Spinal cord (tissue), 10 donors: Measurements from ENCODE around the gene BCAS3. TPM values are rescaled to one million over a fixed set of nuclear protein-coding genes. Genes with fewer than 3 reads are reported as not detected.
"Not testable (repeated sequence)": the region's sequence is repeated elsewhere in the genome, so short reads cannot be mapped to it uniquely, and the experiment has no call there.

Source experiments
- DNase-seq, 6 donors: peaks; one replicate each; pipeline versions ENCODE4 v3.0.0 to v3.0.0-alpha.2; 2013 to 2015; ENCODE audit warnings: low spot score in 6 of 6, low read depth in 4 of 6
- H3K27ac ChIP-seq: one replicate; pipeline ENCODE4 v1.5.1; 2013; ENCODE audit warnings: low read depth, low read length, control low read depth
- H3K27me3 ChIP-seq: one replicate; pipeline ENCODE4 v1.6.1; 2013; ENCODE audit warnings: low read length; ENCODE audit not compliant: control insufficient read depth, insufficient read depth
- H3K36me3 ChIP-seq: one replicate; pipeline ENCODE4 v1.6.1; 2013; ENCODE audit warnings: low read length; ENCODE audit not compliant: control insufficient read depth, insufficient read depth
- H3K4me1 ChIP-seq: one replicate; pipeline ENCODE4 v1.6.1; 2013; ENCODE audit warnings: low read length; ENCODE audit not compliant: control insufficient read depth, insufficient read depth
- H3K4me3 ChIP-seq: one replicate; pipeline ENCODE4 v1.5.1; 2013; ENCODE audit warnings: low read depth, low read length, control low read depth
- H3K9me3 ChIP-seq: one replicate; pipeline ENCODE4 v1.6.1; 2013; ENCODE audit warnings: low read length; ENCODE audit not compliant: control insufficient read depth, insufficient read depth
- WGBS: methylation state at CpG from one replicate; pipeline ENCODE4 v1.1.5; 2013; ENCODE audit warnings: missing lambda C conversion rate; ENCODE audit not compliant: insufficient coverage; 5-methylcytosine and 5-hydroxymethylcytosine counted together
- polyA plus RNA-seq, 2 donors: library from polyadenylated mRNA; unstranded; fragments of 120-200 nt; gene quantifications; one replicate each; pipeline ENCODE4 v1.2.1, GENCODE V29; 2013; ENCODE audit not compliant: insufficient read length in 2 of 2
- total RNA-seq, 2 donors: library from RNA; depleted of rRNA in 1 of 2; stranded (reverse); fragments of 120-200 nt in 1 of 2; fragments of >200 nt in 1 of 2; gene quantifications; one replicate each; pipeline versions ENCODE4 v1.2.3 to v1.2.4, GENCODE V29; 2013 to 2014
- donor health status: healthy.

The BCAS3 gene
- total and polyA plus RNA-seq, 4 donors = 20.5 to 53.4 (median 25.7) TPM

GRCh38 chr17:60749050-60749449 lies 71.4 kb downstream of the BCAS3 start:
- no peaks in the 10 kb centered on the region for H3K36me3 ChIP-seq
- no peak overlapping the region for H3K4me3 ChIP-seq
- DNase-seq = no peak
- no peak overlapping the region for H3K27ac ChIP-seq
- H3K4me1 ChIP-seq = no peaks in the 10 kb centered on the region
- WGBS = 53% methylated on average over 2 of the region's 4 CpGs
- no peaks in the 10 kb centered on the region for H3K9me3 ChIP-seq
- H3K27me3 ChIP-seq = no peaks in the 10 kb centered on the region

GRCh38 chr17:60749708-60750107 lies 72.1 kb downstream of the BCAS3 start:
- H3K9me3 ChIP-seq = no peaks in the 10 kb centered on the region
- H3K36me3 ChIP-seq = no peaks in the 10 kb centered on the region
- no peak for DNase-seq
- H3K27ac ChIP-seq = no peak overlapping the region
- no peaks in the 10 kb centered on the region for H3K27me3 ChIP-seq
- no peaks in the 10 kb centered on the region for H3K4me1 ChIP-seq
- WGBS = 92% methylated on average over 5 of the region's 5 CpGs
- H3K4me3 ChIP-seq = no peak overlapping the region

- no peaks in the 10 kb centered on the region for H3K9me3 ChIP-seq
- no peak overlapping the region for H3K27ac ChIP-seq
These were observed 73.0 kb downstream of the BCAS3 start for GRCh38 chr17:60750640-60751039.

GRCh38 chr17:60751884-60752283 lies 74.2 kb downstream of the BCAS3 start:
- no CpG with 5 or more reads among the region's 1 CpG for WGBS

More at GRCh38 chr17:60750640-60751039, 73.0 kb downstream of the BCAS3 start:
- Histone ChIP-seq H3K4me3 (no peak overlapping the region), H3K36me3 (no peaks in the 10 kb centered on the region), H3K27me3 (no peaks in the 10 kb centered on the region), H3K4me1 (no peaks in the 10 kb centered on the region)
- no peak for DNase-seq

GRCh38 chr17:60752873-60753577 lies 75.4 kb downstream of the BCAS3 start:
- no peaks in the 10 kb centered on the region for H3K36me3 ChIP-seq
- 97% methylated on average over 7 of the region's 8 CpGs for WGBS
- H3K4me1 ChIP-seq = no peaks in the 10 kb centered on the region
- no peak overlapping the region for H3K4me3 ChIP-seq
- DNase-seq = no peak
- no peaks in the 10 kb centered on the region for H3K9me3 ChIP-seq
- no peak overlapping the region for H3K27ac ChIP-seq
- no peaks in the 10 kb centered on the region for H3K27me3 ChIP-seq

More at GRCh38 chr17:60751884-60752283, 74.2 kb downstream of the BCAS3 start:
- Histone ChIP-seq H3K9me3 (no peaks in the 10 kb centered on the region), H3K27me3 (no peaks in the 10 kb centered on the region), H3K27ac (no peak overlapping the region), H3K4me1 (no peaks in the 10 kb centered on the region), H3K36me3 (no peaks in the 10 kb centered on the region), H3K4me3 (no peak overlapping the region)
- no peak for DNase-seq

GRCh38 chr17:60754057-60754604 lies 76.5 kb downstream of the BCAS3 start:
- no peak for DNase-seq
- Histone ChIP-seq H3K9me3 (no peaks in the 10 kb centered on the region), H3K36me3 (no peaks in the 10 kb centered on the region), H3K27me3 (no peaks in the 10 kb centered on the region), H3K27ac (no peak overlapping the region), H3K4me1 (no peaks in the 10 kb centered on the region), H3K4me3 (no peak overlapping the region)
- WGBS = 87% methylated on average over 6 of the region's 8 CpGs

GRCh38 chr17:60756798-60757197 lies 79.1 kb downstream of the BCAS3 start:
- DNase-seq, H3K36me3 ChIP-seq, H3K9me3 ChIP-seq, H3K27ac ChIP-seq, H3K4me1 ChIP-seq, H3K4me3 ChIP-seq, H3K27me3 ChIP-seq: not testable (repeated sequence)
- 89% methylated on average over 9 of the region's 12 CpGs for WGBS

- no peaks in the 10 kb centered on the region for H3K9me3 ChIP-seq
- DNase-seq = no peak
- no peak overlapping the region for H3K4me3 ChIP-seq
- no peaks in the 10 kb centered on the region for H3K36me3 ChIP-seq
- no peaks in the 10 kb centered on the region for H3K27me3 ChIP-seq
- no CpG with 5 or more reads among the region's 1 CpG for WGBS
- no peak overlapping the region for H3K27ac ChIP-seq
- H3K4me1 ChIP-seq = no peaks in the 10 kb centered on the region
These were observed 79.8 kb downstream of the BCAS3 start for GRCh38 chr17:60757437-60757836.

- no peaks in the 10 kb centered on the region for H3K27me3 ChIP-seq
- H3K36me3 ChIP-seq = no peaks in the 10 kb centered on the region
- H3K27ac ChIP-seq = no peak overlapping the region
- no peaks in the 10 kb centered on the region for H3K4me1 ChIP-seq
- no peaks in the 10 kb centered on the region for H3K9me3 ChIP-seq
- no peak for DNase-seq
- H3K4me3 ChIP-seq = no peak overlapping the region
These were observed 82.1 kb downstream of the BCAS3 start for GRCh38 chr17:60759756-60760155.

- not testable (repeated sequence) for H3K4me3 ChIP-seq, H3K4me1 ChIP-seq, H3K9me3 ChIP-seq, H3K27me3 ChIP-seq, H3K36me3 ChIP-seq, H3K27ac ChIP-seq, DNase-seq
- no CpG with 5 or more reads among the region's 6 CpGs for WGBS
These were observed 83.7 kb downstream of the BCAS3 start for GRCh38 chr17:60761301-60761700.
